ENCODE results near the gene SPECC1L. TPM values are rescaled to one million over a fixed set of nuclear protein-coding genes. Genes with fewer than 3 reads are reported as not detected.
"Not testable (repeated sequence)": the region's sequence is repeated elsewhere in the genome, so short reads cannot be mapped to it uniquely, and the experiment has no call there.

Gene SPECC1L
- 15.8 and 46.2 TPM in 2 replicates for total RNA-seq

GRCh38 chr22:24270556-24271385 is at the start of gene SPECC1L:
Gene SPECC1L (plus strand): TSS chr22:24270831. CDS start chr22:24302232, 31,401 bp downstream.
- peak; percentile 70 for DNase-seq (ENCODE audit: low read depth)

- no peak for DNase-seq (ENCODE audit: low read depth)
Measured at GRCh38 chr22:24224468-24224867, 46.2 kb upstream of the SPECC1L start.

GRCh38 chr22:24225044-24225601 is 45.5 kb upstream of the SPECC1L start:
- no peak for DNase-seq (ENCODE audit: low read depth)

- no peak for DNase-seq (ENCODE audit: low read depth)
Measured at GRCh38 chr22:24225951-24226350, 44.7 kb upstream of the SPECC1L start.

GRCh38 chr22:24230911-24231656 is 39.5 kb upstream of the SPECC1L start:
- DNase-seq (ENCODE audit: low read depth) = no peak

GRCh38 chr22:24231706-24232105 is 38.9 kb upstream of the SPECC1L start:
- no peak for DNase-seq (ENCODE audit: low read depth)

- DNase-seq (ENCODE audit: low read depth) = no peak
Measured at GRCh38 chr22:24232124-24232523, 38.5 kb upstream of the SPECC1L start.

GRCh38 chr22:24232725-24233124 is 37.9 kb upstream of the SPECC1L start:
- no peak for DNase-seq (ENCODE audit: low read depth)

- DNase-seq (ENCODE audit: low read depth) = no peak
Measured at GRCh38 chr22:24233235-24233634, 37.4 kb upstream of the SPECC1L start.

GRCh38 chr22:24233816-24234215 is 36.8 kb upstream of the SPECC1L start:
- no peak for DNase-seq (ENCODE audit: low read depth)

- no peak for DNase-seq (ENCODE audit: low read depth)
Measured at GRCh38 chr22:24235315-24235714, 35.3 kb upstream of the SPECC1L start.

- DNase-seq (ENCODE audit: low read depth) = no peak
Measured at GRCh38 chr22:24236656-24237055, 34.0 kb upstream of the SPECC1L start.

GRCh38 chr22:24238101-24238694 is 32.4 kb upstream of the SPECC1L start:
- not testable (repeated sequence) for DNase-seq (ENCODE audit: low read depth)

- DNase-seq (ENCODE audit: low read depth) = no peak
Measured at GRCh38 chr22:24240381-24240780, 30.2 kb upstream of the SPECC1L start.

GRCh38 chr22:24240985-24241692 is 29.5 kb upstream of the SPECC1L start:
- not testable (repeated sequence) for DNase-seq (ENCODE audit: low read depth)

- not testable (repeated sequence) for DNase-seq (ENCODE audit: low read depth)
Measured at GRCh38 chr22:24243417-24243816, 27.2 kb upstream of the SPECC1L start.

GRCh38 chr22:24244144-24244787 is 26.4 kb upstream of the SPECC1L start:
- DNase-seq (ENCODE audit: low read depth) = no peak

GRCh38 chr22:24245030-24245431 is 25.6 kb upstream of the SPECC1L start, which contains the start of gene GGT5:
Gene GGT5 (minus strand): TSS chr22:24245082. CDS start chr22:24244725, 357 bp downstream.
- peak; percentile 38 for DNase-seq (ENCODE audit: low read depth)

GRCh38 chr22:24245584-24246561 is 24.8 kb upstream of the SPECC1L start:
- DNase-seq (ENCODE audit: low read depth) = peak; percentile 32
